Hematopoietic multipotent progenitor cell treated with erythropoietin and hydrocortisone succinate and interleukin-3 and kit ligand, for 4 days (in vitro differentiated cells): ENCODE results near the gene ZFX.

Experiments
- DNase-seq: peaks from one replicate; pipeline ENCODE4 v3.0.0-alpha.2; 2015

The ZFX gene

DNA sequence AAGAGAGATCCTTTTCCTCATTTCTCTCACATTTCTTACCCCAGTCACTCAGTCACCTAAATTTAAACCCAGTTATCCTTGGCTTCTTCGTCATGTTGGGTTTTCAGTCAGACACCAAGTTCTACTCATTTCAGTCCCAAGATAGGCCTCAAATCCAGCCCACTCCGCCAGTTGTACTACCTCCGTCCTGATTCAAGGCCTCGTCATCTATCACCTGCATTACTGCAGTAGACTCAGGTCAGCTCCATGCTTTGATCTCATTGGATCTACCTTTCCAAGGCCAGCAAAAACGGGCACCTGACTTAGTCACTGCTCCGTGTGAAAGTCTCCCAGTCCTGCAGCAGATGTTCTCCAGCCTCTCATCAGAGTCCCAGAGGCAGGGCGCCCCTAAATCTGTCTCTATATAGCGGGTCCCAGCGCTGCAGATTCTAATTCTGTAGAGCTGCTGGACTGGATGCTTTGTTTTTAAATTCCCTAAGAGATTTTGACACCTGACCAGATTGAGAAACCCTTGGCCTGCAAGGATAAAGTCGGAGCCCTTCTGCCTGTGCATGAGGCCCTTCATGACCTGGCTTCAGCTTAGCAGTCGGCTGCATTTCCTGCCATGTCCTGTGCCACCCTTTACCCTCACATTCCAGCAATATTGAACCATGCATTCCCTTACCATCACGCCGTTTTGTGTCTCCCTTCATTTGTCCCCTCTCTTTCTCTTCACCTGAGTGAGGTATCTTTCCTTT lies 53.7 kb downstream of the ZFX start:
- no peak for DNase-seq

- no peak for DNase-seq
These were observed 54.8 kb downstream of the ZFX start for GRCh38 chrX:24204331-24204730.

DNA sequence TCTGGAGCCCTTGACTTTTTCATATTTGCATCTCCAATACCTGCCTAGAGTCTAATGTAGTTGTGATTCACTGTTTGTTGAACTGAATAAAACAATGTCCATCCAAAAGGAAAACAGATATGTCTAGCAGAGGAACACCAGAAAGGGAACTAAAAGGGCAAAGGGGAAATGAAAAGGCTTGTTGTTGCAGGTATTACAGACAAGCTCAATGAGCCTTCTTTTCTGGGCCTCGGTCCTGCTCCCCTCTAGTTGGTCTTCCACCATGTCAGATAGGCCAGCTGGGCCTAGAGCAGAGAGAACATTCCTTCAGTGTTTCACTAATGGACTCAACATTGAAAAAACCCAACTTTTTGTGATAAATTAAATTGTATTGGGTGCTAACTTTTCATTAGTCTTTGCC lies 55.4 kb downstream of the ZFX start:
- DNase-seq = no peak

DNA sequence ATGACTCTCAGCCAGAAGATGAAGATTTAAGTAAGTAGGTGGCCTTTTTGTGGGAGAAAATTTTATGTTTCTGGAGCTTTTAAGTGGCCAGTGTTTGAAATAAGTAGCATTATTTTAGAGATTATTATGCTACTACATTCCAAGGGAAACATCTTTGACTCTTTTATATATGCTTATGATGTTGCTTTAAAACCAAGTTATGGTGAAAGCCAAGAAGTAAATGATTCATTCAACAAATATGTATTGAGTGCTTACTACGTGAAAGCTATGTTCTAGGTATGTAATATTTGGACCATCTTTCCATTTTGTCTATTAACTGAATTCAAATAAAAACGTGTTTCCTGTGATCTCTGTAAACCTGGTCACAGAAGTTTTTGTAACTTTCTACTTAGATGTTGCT lies 58.3 kb downstream of the ZFX start:
- no peak for DNase-seq

DNA sequence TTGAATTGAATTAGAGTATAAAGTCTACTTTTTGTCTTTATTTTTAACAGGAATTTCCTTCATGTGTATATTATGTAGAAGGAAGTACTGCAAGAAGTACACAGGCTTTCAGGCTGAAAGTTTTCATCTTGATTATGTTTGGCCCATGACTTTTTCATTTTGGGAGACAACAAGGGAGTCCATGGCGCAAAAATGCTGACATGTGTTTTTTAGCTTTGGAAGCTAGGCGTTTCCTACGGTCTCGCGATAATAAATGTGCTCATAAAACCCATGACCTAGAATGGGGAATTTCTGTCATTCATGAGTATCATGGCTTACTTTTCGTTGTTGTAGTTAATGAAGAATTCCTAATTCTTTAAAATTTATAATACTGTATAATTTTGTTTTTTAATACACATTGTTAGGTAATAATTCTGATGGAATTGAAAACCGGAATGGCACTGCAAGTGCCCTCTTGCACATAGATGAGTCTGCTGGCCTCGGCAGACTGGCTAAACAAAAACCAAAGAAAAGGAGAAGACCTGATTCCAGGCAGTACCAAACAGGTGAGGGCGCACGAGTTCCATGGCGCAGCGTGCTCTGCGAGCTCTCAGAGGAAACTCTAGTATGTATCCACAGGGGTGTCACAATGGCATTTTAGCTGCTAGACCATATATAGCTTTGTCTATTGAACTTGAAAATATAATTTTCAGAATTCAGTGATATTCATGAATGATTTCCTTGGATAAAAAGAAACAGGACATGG lies 59.1 kb downstream of the ZFX start:
- DNase-seq = no peak

DNA sequence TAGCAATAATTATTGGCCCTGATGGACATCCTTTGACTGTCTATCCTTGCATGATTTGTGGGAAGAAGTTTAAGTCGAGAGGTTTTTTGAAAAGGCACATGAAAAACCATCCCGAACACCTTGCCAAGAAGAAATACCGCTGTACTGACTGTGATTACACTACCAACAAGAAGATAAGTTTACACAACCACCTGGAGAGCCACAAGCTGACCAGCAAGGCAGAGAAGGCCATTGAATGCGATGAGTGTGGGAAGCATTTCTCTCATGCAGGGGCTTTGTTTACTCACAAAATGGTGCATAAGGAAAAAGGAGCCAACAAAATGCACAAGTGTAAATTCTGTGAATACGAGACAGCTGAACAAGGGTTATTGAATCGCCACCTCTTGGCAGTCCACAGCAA lies 60.7 kb downstream of the ZFX start:
- no peak for DNase-seq

DNA sequence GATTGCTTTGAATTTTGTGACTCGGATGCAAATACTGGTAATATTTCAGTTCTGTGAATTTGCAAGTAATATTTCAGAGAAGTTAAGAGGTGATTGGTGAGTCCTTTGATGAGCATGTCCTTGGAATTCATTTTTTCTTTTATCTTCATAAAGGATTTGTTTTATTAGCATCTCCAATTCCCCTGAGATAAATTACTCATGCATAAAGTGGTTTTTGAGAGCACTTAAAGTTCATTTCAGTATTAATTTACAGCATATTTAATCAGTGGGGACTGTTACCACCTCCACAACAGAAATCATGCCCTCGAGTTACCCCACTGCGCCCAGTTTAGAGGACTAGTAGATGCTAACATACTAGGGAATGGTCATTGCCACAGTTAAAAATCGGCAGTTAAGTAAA lies 65.0 kb downstream of the ZFX start:
- no peak for DNase-seq

DNA sequence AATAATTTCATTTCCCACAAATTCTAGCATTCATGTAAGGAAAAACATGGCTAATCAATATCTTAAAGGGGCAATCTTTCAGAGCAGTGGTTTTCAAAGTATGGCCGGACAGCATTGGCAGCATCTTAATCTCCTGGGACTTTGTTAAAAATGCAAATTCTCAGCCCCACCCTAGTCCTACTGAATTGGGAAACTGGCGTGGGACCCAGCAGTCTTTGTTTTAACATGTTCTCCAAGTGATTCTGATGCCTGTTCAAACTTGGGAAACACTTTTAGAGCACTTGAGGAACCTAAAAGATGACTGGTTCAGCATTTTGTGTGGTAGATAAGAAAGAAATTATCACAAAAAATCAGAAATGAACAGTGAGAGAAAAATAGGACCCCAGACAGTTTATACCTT lies 65.7 kb downstream of the ZFX start:
- no peak for DNase-seq

DNA sequence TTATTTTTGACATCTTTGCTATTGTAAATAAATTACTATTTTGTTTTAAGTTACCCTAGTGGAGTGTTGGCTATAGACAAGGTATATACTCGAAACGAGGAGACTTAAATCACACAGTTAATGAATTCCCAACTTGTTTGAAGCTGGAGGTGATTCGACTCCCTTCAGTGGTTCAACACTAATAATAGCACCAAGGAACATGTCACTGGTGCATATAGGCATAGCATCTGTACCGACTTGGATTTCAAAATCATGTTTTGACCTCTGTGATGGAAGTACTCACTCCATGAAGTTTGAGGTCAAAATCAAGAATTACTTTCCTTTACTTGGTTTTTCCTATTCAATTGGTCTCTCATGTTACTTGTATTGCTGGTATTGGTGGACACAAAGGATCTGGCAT lies 66.5 kb downstream of the ZFX start:
- no peak for DNase-seq

DNA sequence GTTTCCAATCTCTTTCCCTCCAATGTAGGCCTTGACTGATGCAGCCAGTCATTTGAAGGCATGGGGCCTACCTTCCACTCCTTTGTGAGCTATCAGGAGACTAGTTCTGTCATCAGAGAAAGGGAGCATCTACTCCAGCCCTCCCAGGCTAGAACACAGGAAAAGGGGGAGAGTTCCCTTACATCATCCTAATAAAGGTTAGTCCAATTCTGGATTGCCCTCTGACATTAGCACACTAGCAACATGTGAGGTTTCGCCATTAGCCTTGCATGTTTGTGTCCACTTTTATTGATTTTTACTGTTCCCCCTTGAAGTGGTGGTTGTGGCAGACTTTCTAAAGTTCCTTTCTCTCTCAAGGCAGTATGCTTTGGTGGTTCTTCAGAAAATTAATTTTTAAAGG lies 67.3 kb downstream of the ZFX start:
- DNase-seq = no peak

GRCh38 chrX:24219320-24219719 lies 69.8 kb downstream of the ZFX start:
- no peak for DNase-seq

GRCh38 chrX:24221872-24222271 lies 72.3 kb downstream of the ZFX start:
- no peak for DNase-seq

DNA sequence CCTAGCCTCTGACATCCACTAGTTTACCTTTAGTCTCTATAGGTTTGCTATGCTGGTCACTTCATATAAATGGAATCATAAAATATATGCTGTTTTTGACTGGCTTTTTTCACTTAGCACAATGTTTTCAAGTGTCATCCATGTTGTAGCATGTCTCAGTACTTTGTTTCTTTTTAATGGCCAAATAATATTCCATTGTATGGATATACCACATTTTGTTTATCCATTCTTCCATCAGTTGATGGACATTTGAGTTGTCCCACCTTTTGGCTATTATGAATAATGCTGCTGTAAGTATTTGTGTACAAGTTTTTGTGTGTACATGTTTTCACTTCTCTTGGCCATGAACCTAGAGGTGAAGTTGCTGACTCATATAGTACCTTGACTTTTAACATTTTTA lies 75.7 kb downstream of the ZFX start:
- DNase-seq = no peak

GRCh38 chrX:24226176-24226575 lies 76.6 kb downstream of the ZFX start:
- no peak for DNase-seq

GRCh38 chrX:24228596-24228995 lies 79.1 kb downstream of the ZFX start:
- no peak for DNase-seq

- DNase-seq = no peak
These were observed 79.9 kb downstream of the ZFX start for GRCh38 chrX:24229400-24229879.

GRCh38 chrX:24229976-24230375 lies 80.4 kb downstream of the ZFX start:
- DNase-seq = no peak

GRCh38 chrX:24231131-24231540 lies 81.6 kb downstream of the ZFX start:
- DNase-seq = peak; percentile 21

DNA sequence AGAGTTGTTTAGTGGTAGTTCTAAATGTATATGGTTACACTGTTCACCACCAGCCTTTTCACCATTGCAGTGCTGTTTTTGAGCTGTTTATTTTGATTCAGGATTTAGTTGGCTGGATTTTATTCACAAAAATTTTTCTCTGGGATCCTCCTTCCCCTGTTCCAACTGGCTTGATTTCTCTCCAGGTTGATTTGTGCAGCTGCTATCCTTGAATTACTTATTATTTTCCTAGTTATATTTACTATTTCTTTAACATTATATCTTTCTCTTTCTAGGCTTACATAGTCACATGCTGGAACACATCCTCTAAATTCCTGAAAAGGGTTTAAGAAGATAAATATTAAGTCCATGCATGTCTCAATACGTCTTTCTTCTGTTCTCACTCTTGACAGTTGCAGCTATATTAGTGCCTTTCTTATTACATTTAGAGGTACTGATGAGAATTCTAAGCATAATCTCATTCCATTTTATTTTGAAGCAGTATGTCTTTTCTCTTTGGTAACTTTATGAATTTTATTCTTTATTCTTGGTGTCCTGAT lies 82.2 kb downstream of the ZFX start:
- no peak for DNase-seq

DNA sequence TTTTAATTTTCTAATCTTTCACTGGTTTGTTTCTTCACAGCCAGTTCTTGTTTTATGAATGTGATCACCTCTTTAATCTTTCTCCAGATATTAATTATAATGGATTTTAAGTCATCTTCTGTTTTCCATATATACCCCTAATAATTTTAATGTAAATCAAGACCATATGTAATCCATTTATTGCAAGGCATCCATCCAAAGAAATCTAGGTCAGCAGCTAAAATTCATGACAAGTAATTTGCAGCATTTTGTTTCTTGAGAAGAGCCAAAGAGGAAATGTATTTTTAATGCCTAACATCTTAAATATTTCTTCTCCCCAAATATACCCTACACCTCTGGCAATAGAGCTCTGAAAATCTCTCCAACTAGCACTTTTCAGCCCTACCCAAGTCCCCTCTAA lies 83.3 kb downstream of the ZFX start:
- no peak for DNase-seq

GRCh38 chrX:24235084-24235710 lies 85.7 kb downstream of the ZFX start:
- DNase-seq = no peak

GRCh38 chrX:24241822-24242648 lies 92.5 kb downstream of the ZFX start:
- DNase-seq = peak; percentile 60

- no peak for DNase-seq
These were observed 93.2 kb downstream of the ZFX start for GRCh38 chrX:24242649-24243175.
